Gastrocnemius medialis (tissue), 4 donors: Measurements from ENCODE around the gene MYO1D. TPM values are rescaled to one million over a fixed set of nuclear protein-coding genes. Genes with fewer than 3 reads are reported as not detected.
"Not testable (repeated sequence)": the region's sequence is repeated elsewhere in the genome, so short reads cannot be mapped to it uniquely, and the experiment has no call there.

Source experiments
- ATAC-seq, 2 donors: fragments of 150-250 bp; one replicate each; pipeline ENCODE4 v1.9.1; 2016
- DNase-seq, 2 donors: peaks; one replicate each; pipeline ENCODE4 v3.0.0-alpha.2; 2019
- H3K27ac ChIP-seq, 4 donors: fragments of 200-600 bp; sonication (generic); 1 replicate in 1 of 4; 2 replicates in 3 of 4; pipeline ENCODE4 v1.5.1; 2016 to 2018; ENCODE audit warnings: mild to moderate bottlenecking in 2 of 4, moderate library complexity in 1 of 4
- H3K27me3 ChIP-seq, 3 donors: fragments of 200-600 bp; sonication (generic) in 2 of 3; 1 replicate in 1 of 3; 2 replicates in 2 of 3; pipeline versions ENCODE4 v1.5.1 to v1.6.0; 2016 to 2019; ENCODE audit warnings: mild to moderate bottlenecking in 1 of 3, moderate library complexity in 1 of 3
- H3K36me3 ChIP-seq, 2 donors: fragments of 200-600 bp; sonication (generic) in 1 of 2; one replicate each; pipeline ENCODE4 v1.5.1; 2017 to 2018
- H3K4me1 ChIP-seq, 2 donors: fragments of 200-600 bp; sonication (generic) in 1 of 2; one replicate each; pipeline ENCODE4 v1.5.1; 2016 to 2017; ENCODE audit warnings: mild to moderate bottlenecking in 2 of 2
- H3K4me3 ChIP-seq, 4 donors: fragments of 200-600 bp; sonication (generic) in 3 of 4; 1 replicate in 1 of 4; 2 replicates in 3 of 4; pipeline ENCODE4 v1.5.1; 2016 to 2019; ENCODE audit warnings: mild to moderate bottlenecking in 2 of 4
- H3K9me3 ChIP-seq, 3 donors: fragments of 200-600 bp; sonication (generic) in 2 of 3; 1 replicate in 1 of 3; 2 replicates in 2 of 3; pipeline ENCODE4 v1.5.1; 2016 to 2019
- POLR2A ChIP-seq, 2 donors: fragments of 450-650 bp; IDR thresholded peaks; one replicate each; pipeline ENCODE4 v1.6.1; 2017; ENCODE audit warnings: antibody characterized with exemption in 2 of 2, mild to moderate bottlenecking in 2 of 2, moderate library complexity in 2 of 2
- in situ Hi-C, 4 donors: fragments of 200-750 bp; cut with MboI; loops; one replicate each; pipeline versions ENCODE4 v1.15.0 to v1.8.0; 2017; ENCODE audit warnings: low sequenced_read_pairs in 4 of 4
- intact Hi-C: fragments of 100-400 bp; cut with DNase I; formaldehyde crosslinking; loops from one replicate; pipeline ENCODE4 v1.15.1; 2023; ENCODE audit warnings: low total_unique reads
- total RNA-seq, 4 donors: library from RNA; depleted of rRNA; stranded (reverse); fragments of >200 nt; gene quantifications; one replicate each; pipeline versions ENCODE4 v1.1.0 to v1.2.3, GENCODE V29; 2016
- TF ChIP-seq, protein P1 (sequence below), 5 experiments: fragments of 450-650 bp in 3 of 5; fragments of 200-600 bp in 2 of 5; sonication (generic) in 2 of 5; IDR thresholded peaks in 4 of 5; conservative IDR thresholded peaks in 1 of 5; 1 replicate in 4 of 5; 2 replicates in 1 of 5; pipeline ENCODE4 v1.5.1; 2016 to 2019; ENCODE audit warnings: antibody characterized with exemption in 5 of 5, mild to moderate bottlenecking in 3 of 5, moderate library complexity in 3 of 5

Gene MYO1D
- total RNA-seq, 4 donors from 2014 or later = 5.8 to 20.1 (median 7.8) TPM

DNA sequence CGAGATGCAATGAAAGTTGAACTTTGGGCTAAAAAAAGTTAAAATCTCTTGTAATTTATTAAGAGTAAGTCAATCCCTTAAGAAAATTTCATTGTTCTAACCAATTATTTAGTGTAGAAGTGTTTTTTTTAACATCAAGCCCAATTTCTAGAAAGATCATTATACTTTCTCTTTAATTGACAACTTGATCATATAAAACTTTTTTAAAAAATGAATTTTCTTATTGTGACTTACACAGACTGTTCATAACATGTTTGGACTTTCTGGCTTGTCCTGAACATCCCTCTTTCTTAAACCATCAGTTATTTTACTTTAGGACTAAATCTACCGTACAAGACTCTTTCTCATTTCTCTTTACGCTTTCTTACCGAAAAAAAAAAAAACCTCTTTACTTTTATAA is 24.8 kb upstream of the MYO1D start:
- in situ Hi-C loops = loop anchor here in 1 of 4 donors (10.0 kb wide), 1 partner anchor 117 kb away; no protein-coding TSS in a partner anchor
- no peak overlapping the region for H3K4me3 ChIP-seq

DNA sequence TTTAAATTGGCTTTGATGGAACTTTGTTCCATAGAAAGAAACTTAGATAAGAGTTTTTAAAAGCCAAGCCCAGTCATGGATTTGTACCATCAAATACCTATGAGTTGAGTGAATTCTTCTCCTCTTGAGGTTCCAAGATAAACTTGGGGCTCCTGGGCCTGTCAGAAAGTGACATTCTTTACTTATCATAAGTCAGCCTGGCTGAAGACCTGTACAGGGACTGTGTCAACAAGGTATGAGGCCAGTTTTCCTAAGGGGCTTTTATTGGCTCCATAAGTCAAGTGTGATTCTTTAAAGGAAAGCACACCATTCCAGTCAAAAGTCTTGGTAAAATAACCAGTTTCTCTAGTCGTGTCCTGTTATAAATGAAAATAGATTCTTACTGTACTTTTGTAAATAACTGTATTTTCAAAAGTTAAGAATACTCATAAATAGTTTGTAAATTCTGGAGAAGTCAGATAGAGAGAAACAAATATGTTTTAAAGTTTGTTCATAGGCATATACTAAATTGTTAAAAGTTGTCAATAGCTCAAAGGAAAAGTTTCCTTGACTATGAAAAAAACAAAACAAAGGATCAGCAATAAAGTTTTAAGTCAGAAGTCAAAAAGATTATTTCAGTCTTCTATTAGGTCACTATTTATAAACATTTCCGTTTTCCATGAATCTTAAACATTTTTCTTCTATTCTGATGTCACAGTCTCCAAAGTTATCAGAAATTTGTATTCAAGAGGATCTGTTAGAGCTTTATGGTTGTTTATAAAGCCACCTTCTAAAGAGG is 22.5 kb upstream of the MYO1D start:
- Histone ChIP-seq H3K4me1 (no peaks in the 10 kb centered on the region), H3K4me3 (no peak overlapping the region), H3K36me3 (no peaks in the 10 kb centered on the region), H3K27me3 (no peaks in the 10 kb centered on the region), H3K9me3 (no peaks in the 10 kb centered on the region), H3K27ac (no peak overlapping the region)
- intact Hi-C loops = no loop called here
- ATAC-seq (no peak), DNase-seq (no peak)
- in situ Hi-C loops = loop anchor here in 1 of 4 donors (10.0 to 25.0 kb wide), 2 partner anchors 115 to 412 kb away; partner anchors contain the start of gene CDK5R1
- TF ChIP-seq, protein P1, sequence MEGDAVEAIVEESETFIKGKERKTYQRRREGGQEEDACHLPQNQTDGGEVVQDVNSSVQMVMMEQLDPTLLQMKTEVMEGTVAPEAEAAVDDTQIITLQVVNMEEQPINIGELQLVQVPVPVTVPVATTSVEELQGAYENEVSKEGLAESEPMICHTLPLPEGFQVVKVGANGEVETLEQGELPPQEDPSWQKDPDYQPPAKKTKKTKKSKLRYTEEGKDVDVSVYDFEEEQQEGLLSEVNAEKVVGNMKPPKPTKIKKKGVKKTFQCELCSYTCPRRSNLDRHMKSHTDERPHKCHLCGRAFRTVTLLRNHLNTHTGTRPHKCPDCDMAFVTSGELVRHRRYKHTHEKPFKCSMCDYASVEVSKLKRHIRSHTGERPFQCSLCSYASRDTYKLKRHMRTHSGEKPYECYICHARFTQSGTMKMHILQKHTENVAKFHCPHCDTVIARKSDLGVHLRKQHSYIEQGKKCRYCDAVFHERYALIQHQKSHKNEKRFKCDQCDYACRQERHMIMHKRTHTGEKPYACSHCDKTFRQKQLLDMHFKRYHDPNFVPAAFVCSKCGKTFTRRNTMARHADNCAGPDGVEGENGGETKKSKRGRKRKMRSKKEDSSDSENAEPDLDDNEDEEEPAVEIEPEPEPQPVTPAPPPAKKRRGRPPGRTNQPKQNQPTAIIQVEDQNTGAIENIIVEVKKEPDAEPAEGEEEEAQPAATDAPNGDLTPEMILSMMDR (IDR thresholded peaks at IDR 0.05 in 4 of 5, conservative IDR thresholded peaks at IDR 0.05 in 1 of 5) = no peak
- no peak for TF ChIP-seq POLR2A (IDR thresholded peaks at IDR 0.05)

More for the DNA sequence above, 24.8 kb upstream of the MYO1D start:
- Histone ChIP-seq H3K27me3 (no peaks in the 10 kb centered on the region), H3K9me3 (no peaks in the 10 kb centered on the region), H3K27ac (no peak overlapping the region), H3K4me1 (no peaks in the 10 kb centered on the region), H3K36me3 (no peaks in the 10 kb centered on the region)
- intact Hi-C loops = no loop called here
- ATAC-seq (no peak), DNase-seq (no peak)
- no peak for TF ChIP-seq POLR2A (IDR thresholded peaks at IDR 0.05)
- TF ChIP-seq, protein P1 (IDR thresholded peaks at IDR 0.05 in 4 of 5, conservative IDR thresholded peaks at IDR 0.05 in 1 of 5) = no peak

DNA sequence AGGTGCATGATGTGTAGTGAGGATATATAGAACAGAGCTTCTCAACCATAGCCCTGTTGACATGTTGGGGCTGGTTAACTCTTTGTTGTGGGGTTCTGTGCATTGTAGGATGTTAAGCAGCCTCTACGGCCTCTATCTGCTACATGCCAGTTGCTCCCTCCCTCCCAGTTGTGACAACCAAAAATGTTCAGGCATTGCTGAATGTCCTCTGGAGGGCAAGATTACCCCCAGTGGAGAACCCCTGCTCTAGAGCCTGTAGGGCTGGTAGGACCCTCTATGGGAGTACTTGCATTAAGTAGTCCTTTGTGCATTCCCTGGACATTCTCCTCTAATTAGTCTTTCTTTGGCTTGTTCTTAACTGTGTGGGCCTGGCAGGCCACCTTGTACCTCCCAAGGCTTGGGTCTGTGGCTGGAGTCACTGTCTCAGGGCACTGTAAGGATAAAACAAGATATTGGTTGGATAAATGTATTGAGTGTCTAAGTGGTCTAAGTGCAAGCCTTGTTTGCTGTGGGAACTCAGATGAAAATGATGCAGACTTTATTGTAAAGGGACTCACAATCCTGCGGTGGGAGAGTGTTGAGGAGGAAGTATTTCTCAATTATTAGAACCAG is 19.8 kb upstream of the MYO1D start:
- no peak for DNase-seq
- Histone ChIP-seq H3K4me3 (no peak overlapping the region), H3K4me1 (no peaks in the 10 kb centered on the region), H3K27ac (no peak overlapping the region), H3K9me3 (no peaks in the 10 kb centered on the region), H3K27me3 (no peaks in the 10 kb centered on the region), H3K36me3 (no peaks in the 10 kb centered on the region)
- no peak for ATAC-seq
- TF ChIP-seq, protein P1 (IDR thresholded peaks at IDR 0.05 in 4 of 5, conservative IDR thresholded peaks at IDR 0.05 in 1 of 5) = no peak
- no peak for TF ChIP-seq POLR2A (IDR thresholded peaks at IDR 0.05)
- intact Hi-C loops (no loop called here), in situ Hi-C loops (loop anchor here in 1 of 4 donors (25.0 kb wide), 1 partner anchor 409 kb away; the partner anchor contains the start of gene CDK5R1)

DNA sequence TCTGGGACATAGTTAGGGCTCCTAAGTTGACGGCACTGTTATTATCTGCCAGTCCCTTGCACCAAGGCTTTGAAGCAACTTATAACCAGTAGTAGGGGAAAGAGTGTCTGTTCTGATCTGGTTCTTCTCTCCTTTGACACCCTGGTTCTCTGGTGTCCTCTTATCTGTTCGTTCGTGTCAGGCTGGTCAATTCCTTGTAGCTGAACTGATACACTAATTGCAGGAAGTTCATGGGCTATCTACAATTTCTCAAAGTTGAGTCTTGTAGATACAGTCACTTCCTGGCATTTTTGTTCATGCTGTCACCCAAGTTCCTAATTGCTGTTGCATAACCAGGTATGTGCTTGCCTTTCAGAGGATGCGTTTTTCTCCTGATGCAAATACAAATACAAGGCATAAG is 17.3 kb upstream of the MYO1D start:
- Histone ChIP-seq H3K27me3 (no peaks in the 10 kb centered on the region), H3K9me3 (no peaks in the 10 kb centered on the region), H3K4me1 (no peaks in the 10 kb centered on the region), H3K27ac (no peak overlapping the region), H3K4me3 (no peak overlapping the region), H3K36me3 (no peaks in the 10 kb centered on the region)
- in situ Hi-C loops = loop anchor here in 1 of 4 donors (25.0 kb wide), 1 partner anchor 407 kb away; the partner anchor contains the start of gene CDK5R1
- intact Hi-C loops = no loop called here
- TF ChIP-seq, protein P1 (IDR thresholded peaks at IDR 0.05 in 4 of 5, conservative IDR thresholded peaks at IDR 0.05 in 1 of 5) = no peak
- no peak for TF ChIP-seq POLR2A (IDR thresholded peaks at IDR 0.05)
- DNase-seq (no peak), ATAC-seq (no peak)

DNA sequence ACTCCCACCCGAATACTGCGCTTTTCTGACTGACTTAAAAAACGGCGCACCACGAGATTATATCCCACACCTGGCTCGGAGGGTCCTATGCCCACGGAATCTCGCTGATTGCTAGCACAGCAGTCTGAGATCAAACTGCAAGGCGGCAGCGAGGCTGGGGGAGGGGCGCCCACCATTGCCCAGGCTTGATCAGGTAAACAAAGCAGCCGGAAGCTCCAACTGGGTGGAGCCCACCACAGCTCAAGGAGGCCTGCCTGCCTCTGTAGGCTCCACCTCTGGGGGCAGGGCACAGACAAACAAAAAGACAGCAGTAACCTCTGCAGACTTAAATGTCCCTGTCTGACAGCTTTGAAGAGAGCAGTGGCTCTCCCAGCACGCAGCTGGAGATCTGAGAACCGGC is 10.5 kb upstream of the MYO1D start:
- in situ Hi-C loops = loop anchor here in 1 of 4 donors (25.0 kb wide), 1 partner anchor 400 kb away; the partner anchor contains the start of gene CDK5R1
- ATAC-seq, H3K4me3 ChIP-seq, H3K27ac ChIP-seq, intact Hi-C loops, H3K27me3 ChIP-seq, H3K36me3 ChIP-seq, H3K4me1 ChIP-seq, H3K9me3 ChIP-seq, DNase-seq: not testable (repeated sequence)

DNA sequence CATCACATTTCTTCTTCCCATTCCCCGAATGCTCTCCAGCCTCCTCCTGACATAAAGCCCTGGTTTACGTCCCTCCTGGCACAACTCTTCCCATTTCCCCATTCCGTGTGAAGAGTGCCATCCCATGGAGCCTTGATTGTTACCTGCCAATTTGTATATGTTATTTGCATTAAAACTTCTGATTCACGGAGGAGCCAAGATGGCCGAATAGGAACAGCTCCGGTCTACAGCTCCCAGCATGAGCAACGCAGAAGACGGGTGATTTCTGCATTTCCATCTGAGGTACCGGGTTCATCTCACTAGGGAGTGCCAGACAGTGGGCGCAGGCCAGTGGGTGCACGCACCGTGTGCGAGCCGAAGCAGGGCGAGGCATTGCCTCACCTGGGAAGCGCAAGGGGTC is 10.0 kb upstream of the MYO1D start:
- ATAC-seq, intact Hi-C loops: not testable (repeated sequence)
- in situ Hi-C loops = loop anchor here in 1 of 4 donors (25.0 kb wide), 1 partner anchor 400 kb away; the partner anchor contains the start of gene CDK5R1

More for the DNA sequence above, 10.0 kb upstream of the MYO1D start:
- H3K4me1 ChIP-seq, H3K4me3 ChIP-seq, H3K36me3 ChIP-seq, H3K27me3 ChIP-seq, H3K9me3 ChIP-seq, H3K27ac ChIP-seq, DNase-seq: not testable (repeated sequence)
